Peyer's patch (tissue), 4 donors: ENCODE measurements around the gene GIMAP6. TPM values are rescaled to one million over a fixed set of nuclear protein-coding genes. Genes with fewer than 3 reads are reported as not detected.
A peak's percentile ranks its signal among the peaks of the same experiment; 100 is the strongest.
"Not testable (repeated sequence)": the region's sequence is repeated elsewhere in the genome, so short reads cannot be mapped to it uniquely, and the experiment has no call there.

Experiments used
- DNase-seq, 3 donors: peaks; one replicate each; pipeline ENCODE4 v3.0.0-alpha.2; 2017 to 2019
- H3K27ac ChIP-seq, 4 donors: fragments of 200-600 bp; sonication (generic); one replicate each; pipeline ENCODE4 v1.5.1; 2016 to 2019
- H3K27me3 ChIP-seq, 2 donors: fragments of 200-600 bp; sonication (generic); one replicate each; pipeline ENCODE4 v1.5.1; 2019
- H3K36me3 ChIP-seq, 3 donors: fragments of 200-600 bp; sonication (generic); one replicate each; pipeline ENCODE4 v1.5.1; 2016 to 2019
- H3K4me1 ChIP-seq, 4 donors: fragments of 200-600 bp; sonication (generic); one replicate each; pipeline ENCODE4 v1.5.1; 2016 to 2019
- H3K4me3 ChIP-seq, 4 donors: fragments of 200-600 bp; sonication (generic); 1 replicate in 3 of 4; 2 replicates in 1 of 4; pipeline ENCODE4 v1.5.1; 2016 to 2019; ENCODE audit warnings: mild to moderate bottlenecking in 1 of 4
- H3K9me3 ChIP-seq, 4 donors: fragments of 200-600 bp; sonication (generic); one replicate each; pipeline ENCODE4 v1.5.1; 2016 to 2019; ENCODE audit warnings: mild to moderate bottlenecking in 1 of 4
- POLR2A ChIP-seq, 2 donors: fragments of 450-650 bp; IDR thresholded peaks; one replicate each; pipeline ENCODE4 v1.5.1; 2017; ENCODE audit warnings: antibody characterized with exemption in 2 of 2, mild to moderate bottlenecking in 2 of 2, moderate library complexity in 2 of 2
- total RNA-seq, 4 donors: library from RNA; depleted of rRNA; stranded (reverse); fragments of >200 nt; gene quantifications; one replicate each; pipeline ENCODE4 v1.1.0, GENCODE V29; 2016
- TF ChIP-seq, protein P1 (sequence below), 6 experiments: fragments of 450-650 bp in 4 of 6; fragments of 200-600 bp in 2 of 6; sonication (generic) in 1 of 6; IDR thresholded peaks; one replicate each; pipeline ENCODE4 v1.5.1; 2017 to 2019; ENCODE audit warnings: antibody characterized with exemption in 6 of 6, mild to moderate bottlenecking in 3 of 6, moderate library complexity in 1 of 6

GIMAP6 gene
- total RNA-seq, 4 donors from 2014 or later: 7.0 to 35.5 (median 10.6) TPM

DNA sequence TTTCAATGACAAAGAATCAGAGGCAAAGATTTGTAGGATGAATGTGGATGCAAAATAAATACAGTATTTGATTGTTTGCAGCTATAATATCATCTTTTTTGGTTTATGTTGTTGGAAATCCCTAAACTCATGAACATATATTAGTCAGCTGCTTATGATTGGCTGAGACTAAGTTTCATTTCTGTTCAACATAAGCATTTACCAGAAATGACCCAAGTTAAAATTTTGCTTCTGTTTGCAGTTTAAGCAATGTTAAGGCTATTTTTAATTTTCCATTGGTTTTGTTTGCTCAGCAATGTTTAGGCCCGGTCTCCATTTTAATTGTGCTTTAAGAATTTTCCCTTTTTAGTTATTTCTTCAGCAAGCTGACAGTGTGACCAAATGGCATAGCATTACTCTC lies 22.0 kb downstream of the GIMAP6 start:
- H3K27me3 ChIP-seq: no peaks in the 10 kb centered on the region
- H3K4me3 ChIP-seq: no peak overlapping the region
- H3K9me3 ChIP-seq: no peaks in the 10 kb centered on the region
- no peaks in the 10 kb centered on the region for H3K36me3 ChIP-seq
- no peaks in the 10 kb centered on the region for H3K4me1 ChIP-seq
- DNase-seq: no peak
- TF ChIP-seq, protein P1, sequence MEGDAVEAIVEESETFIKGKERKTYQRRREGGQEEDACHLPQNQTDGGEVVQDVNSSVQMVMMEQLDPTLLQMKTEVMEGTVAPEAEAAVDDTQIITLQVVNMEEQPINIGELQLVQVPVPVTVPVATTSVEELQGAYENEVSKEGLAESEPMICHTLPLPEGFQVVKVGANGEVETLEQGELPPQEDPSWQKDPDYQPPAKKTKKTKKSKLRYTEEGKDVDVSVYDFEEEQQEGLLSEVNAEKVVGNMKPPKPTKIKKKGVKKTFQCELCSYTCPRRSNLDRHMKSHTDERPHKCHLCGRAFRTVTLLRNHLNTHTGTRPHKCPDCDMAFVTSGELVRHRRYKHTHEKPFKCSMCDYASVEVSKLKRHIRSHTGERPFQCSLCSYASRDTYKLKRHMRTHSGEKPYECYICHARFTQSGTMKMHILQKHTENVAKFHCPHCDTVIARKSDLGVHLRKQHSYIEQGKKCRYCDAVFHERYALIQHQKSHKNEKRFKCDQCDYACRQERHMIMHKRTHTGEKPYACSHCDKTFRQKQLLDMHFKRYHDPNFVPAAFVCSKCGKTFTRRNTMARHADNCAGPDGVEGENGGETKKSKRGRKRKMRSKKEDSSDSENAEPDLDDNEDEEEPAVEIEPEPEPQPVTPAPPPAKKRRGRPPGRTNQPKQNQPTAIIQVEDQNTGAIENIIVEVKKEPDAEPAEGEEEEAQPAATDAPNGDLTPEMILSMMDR (IDR thresholded peaks at IDR 0.05): no peak
- no peak overlapping the region for H3K27ac ChIP-seq

DNA sequence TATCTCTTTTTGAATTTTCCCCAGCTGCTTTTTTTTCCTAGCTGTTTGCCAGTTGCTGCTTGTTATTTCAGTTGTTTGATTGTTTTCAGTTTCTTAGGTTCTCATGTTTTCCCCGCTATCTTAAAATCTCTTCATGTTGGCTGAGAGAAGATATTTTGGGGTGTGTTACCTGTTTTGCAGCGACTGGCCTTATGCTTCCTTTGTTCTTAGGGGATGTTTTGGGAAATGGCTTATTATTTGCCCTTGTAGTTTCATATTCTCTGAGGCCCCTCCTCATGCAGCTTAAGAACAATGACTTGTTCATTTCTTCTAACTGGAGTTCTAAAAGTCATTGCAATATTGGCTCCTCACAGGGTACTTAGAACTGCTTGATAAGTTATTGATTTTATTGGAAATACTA lies 28.6 kb downstream of the GIMAP6 start:
- H3K27ac ChIP-seq, H3K4me1 ChIP-seq, H3K4me3 ChIP-seq, H3K36me3 ChIP-seq, DNase-seq, H3K27me3 ChIP-seq, H3K9me3 ChIP-seq: not testable (repeated sequence)

DNA sequence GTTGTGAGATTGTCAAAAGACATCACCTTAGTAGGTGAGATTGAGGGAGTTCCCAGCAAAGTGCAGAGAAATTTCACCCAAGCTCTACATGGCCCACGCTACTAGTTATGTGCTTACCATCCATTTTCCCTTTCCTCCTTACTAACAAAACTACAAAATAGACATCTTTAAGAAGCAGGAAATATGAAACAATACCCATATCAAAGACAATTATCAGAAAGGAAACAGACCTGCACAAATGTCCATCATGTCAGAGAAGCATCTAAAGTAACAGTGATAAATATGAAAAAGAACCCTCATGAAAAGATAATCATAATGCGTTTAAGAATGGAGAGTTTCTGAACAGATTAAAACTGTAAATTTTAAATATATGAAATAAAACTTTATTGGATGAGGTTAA lies 36.8 kb downstream of the GIMAP6 start:
- no peak for DNase-seq
- no peak overlapping the region for H3K4me3 ChIP-seq
- TF ChIP-seq POLR2A (IDR thresholded peaks at IDR 0.05): no peak
- TF ChIP-seq, protein P1 (IDR thresholded peaks at IDR 0.05): no peak
- no peaks in the 10 kb centered on the region for H3K36me3 ChIP-seq
- no peak overlapping the region for H3K27ac ChIP-seq
- H3K4me1 ChIP-seq: no peaks in the 10 kb centered on the region
- no peaks in the 10 kb centered on the region for H3K27me3 ChIP-seq
- no peaks in the 10 kb centered on the region for H3K9me3 ChIP-seq

DNA sequence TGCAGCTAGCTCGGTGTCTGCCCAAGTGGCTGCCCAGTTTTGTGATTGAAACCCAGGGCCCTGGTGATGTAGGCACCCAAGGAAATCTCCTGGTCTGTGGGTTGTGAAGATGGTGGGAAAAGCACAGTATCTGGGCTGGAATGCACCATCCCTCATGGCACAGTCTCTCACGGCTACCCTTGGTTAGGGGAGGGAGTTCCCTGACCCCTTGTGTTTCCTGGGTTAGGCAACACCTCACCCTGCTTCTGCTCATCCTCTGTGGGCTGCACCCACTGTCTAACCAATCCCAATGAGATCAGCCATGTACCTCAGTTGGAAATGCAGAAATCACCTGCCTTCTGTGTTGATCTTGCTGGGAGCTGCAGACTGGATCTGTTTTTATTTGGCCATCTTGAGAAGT lies 37.4 kb downstream of the GIMAP6 start:
- Histone ChIP-seq H3K9me3 (no peaks in the 10 kb centered on the region), H3K27ac (no peak overlapping the region), H3K27me3 (no peaks in the 10 kb centered on the region), H3K36me3 (no peaks in the 10 kb centered on the region), H3K4me3 (no peak overlapping the region), H3K4me1 (no peaks in the 10 kb centered on the region)
- no peak for DNase-seq
- TF ChIP-seq, protein P1 (IDR thresholded peaks at IDR 0.05): no peak
- TF ChIP-seq POLR2A (IDR thresholded peaks at IDR 0.05): no peak

DNA sequence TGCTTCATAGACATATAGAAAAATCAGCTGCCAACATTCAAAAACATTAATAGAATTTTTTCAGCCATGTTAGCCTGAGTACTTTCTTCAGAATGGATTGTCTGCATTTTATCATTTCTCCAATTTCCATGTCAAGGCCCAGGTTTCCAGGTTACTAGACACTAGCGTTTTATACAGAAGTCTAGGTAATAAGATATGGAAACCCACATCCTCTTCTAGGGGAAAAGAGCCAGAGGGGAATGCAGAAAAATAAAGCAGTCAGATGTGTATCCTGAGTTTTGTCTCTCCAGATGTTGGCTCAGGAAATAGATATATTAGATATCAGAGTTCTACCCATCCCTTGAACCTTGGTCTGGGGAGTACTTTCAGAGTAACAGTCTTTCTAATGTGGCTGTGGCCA lies 44.6 kb downstream of the GIMAP6 start:
- Histone ChIP-seq H3K27ac (peak overlapping the region in 2 of 4 donors; percentile 39 to 54), H3K4me3 (no peak overlapping the region), H3K9me3 (no peaks in the 10 kb centered on the region), H3K4me1 (no peaks in the 10 kb centered on the region), H3K27me3 (no peaks in the 10 kb centered on the region), H3K36me3 (no peaks in the 10 kb centered on the region)
- no peak for DNase-seq
- TF ChIP-seq POLR2A (IDR thresholded peaks at IDR 0.05): no peak
- TF ChIP-seq, protein P1 (IDR thresholded peaks at IDR 0.05): no peak

DNA sequence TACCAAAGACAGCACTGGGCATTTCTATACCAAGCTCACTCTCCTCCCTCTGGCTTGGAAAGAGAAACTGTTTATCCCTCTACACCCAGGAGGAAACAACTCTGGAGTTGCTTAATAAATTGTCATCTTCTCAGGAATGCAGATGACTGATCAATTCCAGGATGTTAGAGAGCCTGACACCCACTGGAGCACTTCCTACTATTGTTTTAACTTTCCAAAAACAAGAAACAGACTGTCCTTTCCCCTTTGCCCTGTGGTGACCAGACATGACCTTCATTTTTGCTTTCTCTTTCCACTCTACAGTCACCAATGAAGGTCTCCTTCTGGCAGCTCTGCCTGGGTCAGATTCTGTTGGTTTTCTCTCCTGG lies 45.4 kb downstream of the GIMAP6 start:
- Histone ChIP-seq H3K4me1 (no peaks in the 10 kb centered on the region), H3K36me3 (no peaks in the 10 kb centered on the region), H3K4me3 (no peak overlapping the region), H3K27me3 (no peaks in the 10 kb centered on the region), H3K9me3 (no peaks in the 10 kb centered on the region), H3K27ac (peak overlapping the region; percentile 24 to 54 (median 43))
- DNase-seq: no peak
- TF ChIP-seq, protein P1 (IDR thresholded peaks at IDR 0.05): no peak
- no peak for TF ChIP-seq POLR2A (IDR thresholded peaks at IDR 0.05)
